H1 (cell line): ENCODE measurements around the gene LRCH1. TPM values are rescaled to one million over a fixed set of nuclear protein-coding genes. Genes with fewer than 3 reads are reported as not detected.

ENCODE experiments used
- ASH2L ChIP-seq: fragments of 200-600, 300-600 bp; sonication (generic); IDR thresholded peaks from one replicate; pipeline ENCODE4 v1.7.1; 2017; ENCODE audit warnings: low read length
- BACH1 ChIP-seq: IDR thresholded peaks from 2 replicates; pipeline ENCODE4 v1.6.1; 2012; ENCODE audit warnings: low read length, improper control_type of control experiment
- CTCF ChIP-seq, 3 experiments: IDR thresholded peaks; 1 replicate in 2 of 3; 2 replicates in 1 of 3; pipeline versions ENCODE4 v1.5.1 to v1.6.1; 2011; ENCODE audit warnings: low read length in 3 of 3, mild to moderate bottlenecking in 3 of 3, inconsistent platforms in 2 of 3, low read depth in 1 of 3, moderate library complexity in 1 of 3; ENCODE audit not compliant: insufficient read depth in 1 of 3; ENCODE audit errors: control extremely low read depth in 1 of 3
- JUND ChIP-seq: IDR thresholded peaks from 2 replicates; pipeline ENCODE4 v1.6.1; 2011; ENCODE audit warnings: mild to moderate bottlenecking, improper control_type of control experiment, low read length
- PHF8 ChIP-seq: fragments of 200-600 bp; sonication (generic); conservative IDR thresholded peaks from 2 replicates; pipeline ENCODE4 v1.7.1; 2012; ENCODE audit warnings: low read depth, mild to moderate bottlenecking, inconsistent platforms, low read length, moderate library complexity
- RBBP5 ChIP-seq: IDR thresholded peaks from 2 replicates; pipeline ENCODE4 v1.7.1; 2012; ENCODE audit warnings: low read depth, mild to moderate bottlenecking, inconsistent platforms, low read length, moderate library complexity, borderline replicate concordance
- polyA plus RNA-seq, 7 experiments: library from polyadenylated mRNA; depleted of rRNA in 3 of 7; stranded (reverse) in 5 of 7; unstranded in 2 of 7; fragments of >200 nt in 5 of 7; fragments of 200-250 nt in 2 of 7; gene quantifications; 1 replicate in 5 of 7; 2 replicates in 1 of 7; 4 replicates in 1 of 7; pipeline versions ENCODE4 v1.2.1 to v1.2.3, GENCODE V29; 2011 to 2013; ENCODE audit warnings: missing spikeins in 2 of 7, mixed read lengths in 2 of 7
- total RNA-seq: library from RNA; stranded (reverse); fragmentation: NEBNext Ultra II Directional; extraction: Animal tissue kit (Norgen Biotek cat#: 25700); gene quantifications from 2 replicates; pipeline ENCODE4 v1.2.1, GENCODE V29; 2021
- TF ChIP-seq, protein P1 (sequence below): fragments of 300-600 bp; sonication (generic); IDR thresholded peaks from 2 replicates; pipeline ENCODE4 v1.7.1; 2012; ENCODE audit warnings: low read length, moderate library complexity, mild to moderate bottlenecking, inconsistent platforms; ENCODE audit not compliant: insufficient replicate concordance

Gene LRCH1
- total and polyA plus RNA-seq, 2 of the 8 experiments (the other 6 are each of a cell fraction or from before 2014, with no cell fraction given) = 3.0 to 10.1 TPM

GRCh38 chr13:46749951-46750350 is 197.0 kb downstream of the LRCH1 start (continued):
- TF ChIP-seq CTCF (IDR thresholded peaks at IDR 0.05; ENCODE audit: control extremely low read depth in 1 of 3, insufficient read depth in 1 of 3, low read depth in 1 of 3, low read length in 3 of 3) = no peak
- TF ChIP-seq JUND = no peak
- no peak for TF ChIP-seq RBBP5
- no peak for TF ChIP-seq PHF8
- no peak for TF ChIP-seq ASH2L
- no peak for TF ChIP-seq BACH1
- TF ChIP-seq, protein P1, sequence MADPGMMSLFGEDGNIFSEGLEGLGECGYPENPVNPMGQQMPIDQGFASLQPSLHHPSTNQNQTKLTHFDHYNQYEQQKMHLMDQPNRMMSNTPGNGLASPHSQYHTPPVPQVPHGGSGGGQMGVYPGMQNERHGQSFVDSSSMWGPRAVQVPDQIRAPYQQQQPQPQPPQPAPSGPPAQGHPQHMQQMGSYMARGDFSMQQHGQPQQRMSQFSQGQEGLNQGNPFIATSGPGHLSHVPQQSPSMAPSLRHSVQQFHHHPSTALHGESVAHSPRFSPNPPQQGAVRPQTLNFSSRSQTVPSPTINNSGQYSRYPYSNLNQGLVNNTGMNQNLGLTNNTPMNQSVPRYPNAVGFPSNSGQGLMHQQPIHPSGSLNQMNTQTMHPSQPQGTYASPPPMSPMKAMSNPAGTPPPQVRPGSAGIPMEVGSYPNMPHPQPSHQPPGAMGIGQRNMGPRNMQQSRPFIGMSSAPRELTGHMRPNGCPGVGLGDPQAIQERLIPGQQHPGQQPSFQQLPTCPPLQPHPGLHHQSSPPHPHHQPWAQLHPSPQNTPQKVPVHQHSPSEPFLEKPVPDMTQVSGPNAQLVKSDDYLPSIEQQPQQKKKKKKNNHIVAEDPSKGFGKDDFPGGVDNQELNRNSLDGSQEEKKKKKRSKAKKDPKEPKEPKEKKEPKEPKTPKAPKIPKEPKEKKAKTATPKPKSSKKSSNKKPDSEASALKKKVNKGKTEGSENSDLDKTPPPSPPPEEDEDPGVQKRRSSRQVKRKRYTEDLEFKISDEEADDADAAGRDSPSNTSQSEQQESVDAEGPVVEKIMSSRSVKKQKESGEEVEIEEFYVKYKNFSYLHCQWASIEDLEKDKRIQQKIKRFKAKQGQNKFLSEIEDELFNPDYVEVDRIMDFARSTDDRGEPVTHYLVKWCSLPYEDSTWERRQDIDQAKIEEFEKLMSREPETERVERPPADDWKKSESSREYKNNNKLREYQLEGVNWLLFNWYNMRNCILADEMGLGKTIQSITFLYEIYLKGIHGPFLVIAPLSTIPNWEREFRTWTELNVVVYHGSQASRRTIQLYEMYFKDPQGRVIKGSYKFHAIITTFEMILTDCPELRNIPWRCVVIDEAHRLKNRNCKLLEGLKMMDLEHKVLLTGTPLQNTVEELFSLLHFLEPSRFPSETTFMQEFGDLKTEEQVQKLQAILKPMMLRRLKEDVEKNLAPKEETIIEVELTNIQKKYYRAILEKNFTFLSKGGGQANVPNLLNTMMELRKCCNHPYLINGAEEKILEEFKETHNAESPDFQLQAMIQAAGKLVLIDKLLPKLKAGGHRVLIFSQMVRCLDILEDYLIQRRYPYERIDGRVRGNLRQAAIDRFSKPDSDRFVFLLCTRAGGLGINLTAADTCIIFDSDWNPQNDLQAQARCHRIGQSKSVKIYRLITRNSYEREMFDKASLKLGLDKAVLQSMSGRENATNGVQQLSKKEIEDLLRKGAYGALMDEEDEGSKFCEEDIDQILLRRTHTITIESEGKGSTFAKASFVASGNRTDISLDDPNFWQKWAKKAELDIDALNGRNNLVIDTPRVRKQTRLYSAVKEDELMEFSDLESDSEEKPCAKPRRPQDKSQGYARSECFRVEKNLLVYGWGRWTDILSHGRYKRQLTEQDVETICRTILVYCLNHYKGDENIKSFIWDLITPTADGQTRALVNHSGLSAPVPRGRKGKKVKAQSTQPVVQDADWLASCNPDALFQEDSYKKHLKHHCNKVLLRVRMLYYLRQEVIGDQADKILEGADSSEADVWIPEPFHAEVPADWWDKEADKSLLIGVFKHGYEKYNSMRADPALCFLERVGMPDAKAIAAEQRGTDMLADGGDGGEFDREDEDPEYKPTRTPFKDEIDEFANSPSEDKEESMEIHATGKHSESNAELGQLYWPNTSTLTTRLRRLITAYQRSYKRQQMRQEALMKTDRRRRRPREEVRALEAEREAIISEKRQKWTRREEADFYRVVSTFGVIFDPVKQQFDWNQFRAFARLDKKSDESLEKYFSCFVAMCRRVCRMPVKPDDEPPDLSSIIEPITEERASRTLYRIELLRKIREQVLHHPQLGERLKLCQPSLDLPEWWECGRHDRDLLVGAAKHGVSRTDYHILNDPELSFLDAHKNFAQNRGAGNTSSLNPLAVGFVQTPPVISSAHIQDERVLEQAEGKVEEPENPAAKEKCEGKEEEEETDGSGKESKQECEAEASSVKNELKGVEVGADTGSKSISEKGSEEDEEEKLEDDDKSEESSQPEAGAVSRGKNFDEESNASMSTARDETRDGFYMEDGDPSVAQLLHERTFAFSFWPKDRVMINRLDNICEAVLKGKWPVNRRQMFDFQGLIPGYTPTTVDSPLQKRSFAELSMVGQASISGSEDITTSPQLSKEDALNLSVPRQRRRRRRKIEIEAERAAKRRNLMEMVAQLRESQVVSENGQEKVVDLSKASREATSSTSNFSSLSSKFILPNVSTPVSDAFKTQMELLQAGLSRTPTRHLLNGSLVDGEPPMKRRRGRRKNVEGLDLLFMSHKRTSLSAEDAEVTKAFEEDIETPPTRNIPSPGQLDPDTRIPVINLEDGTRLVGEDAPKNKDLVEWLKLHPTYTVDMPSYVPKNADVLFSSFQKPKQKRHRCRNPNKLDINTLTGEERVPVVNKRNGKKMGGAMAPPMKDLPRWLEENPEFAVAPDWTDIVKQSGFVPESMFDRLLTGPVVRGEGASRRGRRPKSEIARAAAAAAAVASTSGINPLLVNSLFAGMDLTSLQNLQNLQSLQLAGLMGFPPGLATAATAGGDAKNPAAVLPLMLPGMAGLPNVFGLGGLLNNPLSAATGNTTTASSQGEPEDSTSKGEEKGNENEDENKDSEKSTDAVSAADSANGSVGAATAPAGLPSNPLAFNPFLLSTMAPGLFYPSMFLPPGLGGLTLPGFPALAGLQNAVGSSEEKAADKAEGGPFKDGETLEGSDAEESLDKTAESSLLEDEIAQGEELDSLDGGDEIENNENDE = no peak
